Mammary epithelial cell (primary cell): ENCODE measurements around the gene LCOR.

ENCODE experiments used
- EZH2 ChIP-seq: IDR thresholded peaks from 2 replicates; pipeline ENCODE4 v1.6.1; 2012; ENCODE audit warnings: low read length, inconsistent platforms, borderline replicate concordance
- TF ChIP-seq, protein P1 (sequence below), 2 donors: IDR thresholded peaks in 1 of 2; conservative IDR thresholded peaks in 1 of 2; 2 replicates each; pipeline ENCODE4 v1.5.1; 2011 to 2012; ENCODE audit warnings: inconsistent platforms in 2 of 2, low read length in 2 of 2, mild to moderate bottlenecking in 2 of 2, control low read depth in 1 of 2, low read depth in 1 of 2; ENCODE audit not compliant: insufficient read depth in 1 of 2; ENCODE audit errors: extremely low read depth in 1 of 2

DNA sequence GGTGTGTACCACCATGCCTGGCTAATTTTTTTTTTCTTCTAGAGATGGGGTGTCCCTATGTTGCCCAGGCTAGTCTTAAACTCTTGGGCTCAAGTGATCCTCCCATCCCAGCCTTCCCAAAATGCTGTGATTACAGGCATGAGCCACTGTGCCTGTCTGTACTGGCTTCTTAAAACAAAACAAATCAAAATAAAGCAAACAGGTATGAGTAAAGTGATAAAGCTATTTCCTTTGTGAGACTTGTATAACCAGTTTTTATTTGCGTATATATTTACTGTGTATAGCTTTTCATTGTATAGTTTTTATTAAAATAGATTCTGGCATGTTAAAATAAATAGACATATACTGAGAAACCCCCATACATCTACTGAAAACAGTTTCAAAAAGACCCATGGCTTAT is 14.3 kb downstream of the LCOR start:
- TF ChIP-seq, protein P1, sequence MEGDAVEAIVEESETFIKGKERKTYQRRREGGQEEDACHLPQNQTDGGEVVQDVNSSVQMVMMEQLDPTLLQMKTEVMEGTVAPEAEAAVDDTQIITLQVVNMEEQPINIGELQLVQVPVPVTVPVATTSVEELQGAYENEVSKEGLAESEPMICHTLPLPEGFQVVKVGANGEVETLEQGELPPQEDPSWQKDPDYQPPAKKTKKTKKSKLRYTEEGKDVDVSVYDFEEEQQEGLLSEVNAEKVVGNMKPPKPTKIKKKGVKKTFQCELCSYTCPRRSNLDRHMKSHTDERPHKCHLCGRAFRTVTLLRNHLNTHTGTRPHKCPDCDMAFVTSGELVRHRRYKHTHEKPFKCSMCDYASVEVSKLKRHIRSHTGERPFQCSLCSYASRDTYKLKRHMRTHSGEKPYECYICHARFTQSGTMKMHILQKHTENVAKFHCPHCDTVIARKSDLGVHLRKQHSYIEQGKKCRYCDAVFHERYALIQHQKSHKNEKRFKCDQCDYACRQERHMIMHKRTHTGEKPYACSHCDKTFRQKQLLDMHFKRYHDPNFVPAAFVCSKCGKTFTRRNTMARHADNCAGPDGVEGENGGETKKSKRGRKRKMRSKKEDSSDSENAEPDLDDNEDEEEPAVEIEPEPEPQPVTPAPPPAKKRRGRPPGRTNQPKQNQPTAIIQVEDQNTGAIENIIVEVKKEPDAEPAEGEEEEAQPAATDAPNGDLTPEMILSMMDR (conservative IDR thresholded peaks at IDR 0.05 in 1 of 2, IDR thresholded peaks at IDR 0.05 in 1 of 2; ENCODE audit: extremely low read depth in 1 of 2, insufficient read depth in 1 of 2, low read depth in 1 of 2, low read length in 2 of 2), result no peak
- TF ChIP-seq EZH2, result no peak
